Lower lobe of right lung (tissue), 2 donors: ENCODE measurements around the gene TMEM236. TPM values are rescaled to one million over a fixed set of nuclear protein-coding genes. Genes with fewer than 3 reads are reported as not detected.
A peak's percentile ranks its signal among the peaks of the same experiment; 100 is the strongest.

ENCODE experiments used
- ATAC-seq, 2 donors: fragments of 200-7000 bp; cut with Tn5 transposase; one replicate each; pipeline ENCODE4 v1.9.1; 2020 to 2022; ENCODE audit warnings: mild to moderate bottlenecking in 2 of 2, moderate library complexity in 2 of 2
- DNase-seq: peaks from one replicate; pipeline ENCODE4 v3.0.0-alpha.2; 2020
- H3K27ac ChIP-seq: fragments of 200-600 bp; one replicate; pipeline ENCODE4 v1.8.0; 2022
- H3K27me3 ChIP-seq: fragments of 200-600 bp; one replicate; pipeline ENCODE4 v1.8.0; 2022; ENCODE audit warnings: low read depth
- H3K36me3 ChIP-seq: fragments of 200-600 bp; one replicate; pipeline ENCODE4 v1.8.0; 2022; ENCODE audit warnings: mild to moderate bottlenecking
- H3K4me1 ChIP-seq: fragments of 200-600 bp; one replicate; pipeline ENCODE4 v1.8.0; 2022
- H3K4me3 ChIP-seq: fragments of 200-600 bp; one replicate; pipeline ENCODE4 v1.8.0; 2022; ENCODE audit warnings: mild to moderate bottlenecking
- H3K9me3 ChIP-seq: fragments of 200-600 bp; one replicate; pipeline ENCODE4 v1.8.0; 2022
- CTCF ChIP-seq: fragments of 200-600 bp; IDR thresholded peaks from one replicate; pipeline ENCODE4 v1.8.0; 2022; ENCODE audit warnings: antibody characterized with exemption, mild to moderate bottlenecking
- intact Hi-C: fragments of 100-400 bp; cut with DNase I; formaldehyde crosslinking; loops from one replicate; pipeline ENCODE4 v1.11.0; 2022
- long read RNA-seq: library from polyadenylated mRNA; unstranded; transcript quantifications from one replicate; pipeline ENCODE4 v2.0.0, GENCODE V29; 2021
- total RNA-seq: library from RNA; stranded (reverse); fragmentation: NEBNext Ultra II Directional; extraction: Animal tissue kit (Norgen Biotek cat#: 25700); gene quantifications from one replicate; pipeline ENCODE4 v1.2.1, GENCODE V29; 2021
- donor health status: DM: no; HTN: yes; CAD: no; lungs with severe emphysema.

The TMEM236 gene
- 5.9 TPM for total RNA-seq
- long read RNA-seq, partial matches to known transcripts, result 1 of 2 reads
- long read RNA-seq, other reads (novel, unspliced or antisense), result 1 of 2 reads

- no peak for ATAC-seq
- H3K9me3 ChIP-seq, result no peaks in the 10 kb centered on the region
- no peak within 1 kb of the TSS for H3K27ac ChIP-seq
- TF ChIP-seq CTCF, result no peak
- no peak within 1 kb of the TSS for H3K4me3 ChIP-seq
- intact Hi-C loops, result no loop called here
- H3K36me3 ChIP-seq, result no peaks in the 10 kb centered on the region
- DNase-seq, result no peak
- no peaks in the 10 kb centered on the region for H3K4me1 ChIP-seq
- no peaks in the 10 kb centered on the region for H3K27me3 ChIP-seq
These were observed at the start of gene TMEM236 for GRCh38 chr10:17751781-17752445. Gene TMEM236, plus strand, starts transcription at chr10:17752201. Its CDS starts 95 bp downstream, at chr10:17752296.

GRCh38 chr10:17703706-17704105 is 48.3 kb upstream of the TMEM236 start:
- DNase-seq, result no peak
- H3K9me3 ChIP-seq, result no peaks in the 10 kb centered on the region
- no peak for TF ChIP-seq CTCF
- intact Hi-C loops, result no loop called here
- no peak overlapping the region for H3K27ac ChIP-seq
- H3K27me3 ChIP-seq, result no peaks in the 10 kb centered on the region
- H3K4me1 ChIP-seq, result no peaks in the 10 kb centered on the region
- H3K36me3 ChIP-seq, result peaks cover 54% of the 10 kb centered on the region
- no peak overlapping the region for H3K4me3 ChIP-seq
- no peak for ATAC-seq

- DNase-seq (no peak), ATAC-seq (no peak)
- H3K9me3 ChIP-seq, result no peaks in the 10 kb centered on the region
- H3K27ac ChIP-seq, result no peak overlapping the region
- TF ChIP-seq CTCF, result no peak
- H3K4me3 ChIP-seq, result no peak overlapping the region
- H3K36me3 ChIP-seq, result peaks cover 91% of the 10 kb centered on the region
- H3K4me1 ChIP-seq, result no peaks in the 10 kb centered on the region
- intact Hi-C loops, result no loop called here
- H3K27me3 ChIP-seq, result no peaks in the 10 kb centered on the region
These were observed 43.2 kb upstream of the TMEM236 start for GRCh38 chr10:17708821-17709220.

- H3K27me3 ChIP-seq, result no peaks in the 10 kb centered on the region
- DNase-seq (no peak), ATAC-seq (peak; percentile 71 to 83)
- no peak overlapping the region for H3K4me3 ChIP-seq
- H3K36me3 ChIP-seq, result peaks cover 91% of the 10 kb centered on the region
- H3K27ac ChIP-seq, result no peak overlapping the region
- intact Hi-C loops, result no loop called here
- H3K9me3 ChIP-seq, result no peaks in the 10 kb centered on the region
- no peaks in the 10 kb centered on the region for H3K4me1 ChIP-seq
- no peak for TF ChIP-seq CTCF
These were observed 42.5 kb upstream of the TMEM236 start for GRCh38 chr10:17709492-17709891.

- intact Hi-C loops, result no loop called here
- H3K9me3 ChIP-seq, result no peaks in the 10 kb centered on the region
- ATAC-seq (peak; percentile 60 to 62), DNase-seq (no peak)
- TF ChIP-seq CTCF, result no peak
- peaks cover 93% of the 10 kb centered on the region for H3K36me3 ChIP-seq
- no peaks in the 10 kb centered on the region for H3K4me1 ChIP-seq
- H3K27me3 ChIP-seq, result no peaks in the 10 kb centered on the region
- H3K27ac ChIP-seq, result no peak overlapping the region
- H3K4me3 ChIP-seq, result no peak overlapping the region
These were observed 41.8 kb upstream of the TMEM236 start for GRCh38 chr10:17710181-17710580.
